Smooth muscle cell (in vitro differentiated cells): ENCODE results near the gene SLC66A2. TPM values are rescaled to one million over a fixed set of nuclear protein-coding genes. Genes with fewer than 3 reads are reported as not detected.

Experiments
- DNase-seq: peaks from one replicate; lab custom pipeline; 2025; ENCODE audit not compliant: unreplicated experiment; lab: John Stamatoyannopoulos, UW
- H2AFZ ChIP-seq: fragments of 200-600 bp; sonication (generic); 2 replicates; pipeline ENCODE4 v1.6.0; 2016; ENCODE audit warnings: antibody characterized with exemption, low read depth, mild to moderate bottlenecking
- H3F3A ChIP-seq: fragments of 200-600 bp; sonication (generic); 2 replicates; pipeline ENCODE4 v1.6.0; 2017; ENCODE audit warnings: antibody characterized with exemption, low read depth
- H3K27ac ChIP-seq: fragments of 200-600 bp; sonication (generic); 2 replicates; pipeline ENCODE4 v1.5.1; 2016; ENCODE audit warnings: low read depth, mild to moderate bottlenecking
- H3K27me3 ChIP-seq: fragments of 200-600 bp; sonication (generic); 2 replicates; pipeline ENCODE4 v1.6.1; 2016; ENCODE audit warnings: low read depth, mild to moderate bottlenecking
- H3K36me3 ChIP-seq: fragments of 200-600 bp; sonication (generic); 2 replicates; pipeline ENCODE4 v1.5.1; 2016; ENCODE audit warnings: low read depth
- H3K4me1 ChIP-seq: fragments of 200-600 bp; sonication (generic); 2 replicates; pipeline ENCODE4 v1.5.1; 2016; ENCODE audit warnings: low read depth
- H3K4me2 ChIP-seq: fragments of 200-600 bp; sonication (generic); 2 replicates; pipeline ENCODE4 v1.6.0; 2016; ENCODE audit warnings: mild to moderate bottlenecking
- H3K4me3 ChIP-seq: fragments of 200-600 bp; sonication (generic); 2 replicates; pipeline ENCODE4 v1.5.1; 2016; ENCODE audit warnings: mild to moderate bottlenecking
- H3K79me2 ChIP-seq: fragments of 200-600 bp; sonication (generic); 2 replicates; pipeline ENCODE4 v1.6.0; 2016; ENCODE audit warnings: low read depth, mild to moderate bottlenecking
- H3K9ac ChIP-seq: fragments of 200-600 bp; sonication (generic); 2 replicates; pipeline ENCODE4 v1.6.0; 2016; ENCODE audit warnings: low read depth
- H3K9me3 ChIP-seq: fragments of 200-600 bp; sonication (generic); replicated peaks from 2 replicates; pipeline ENCODE4 v1.5.1; 2016; ENCODE audit warnings: low read depth
- H4K20me1 ChIP-seq: fragments of 200-600 bp; sonication (generic); 2 replicates; pipeline ENCODE4 v1.6.0; 2016; ENCODE audit warnings: low read depth
- WGBS: methylation state at CpG from one replicate; pipeline ENCODE4 v1.1.7; 2016; ENCODE audit warnings: low lambda C conversion rate; 5-methylcytosine and 5-hydroxymethylcytosine counted together
- polyA plus RNA-seq: library from polyadenylated mRNA; unstranded; fragments of >200 nt; fragmentation: Nextera tagmentation; extraction: Ambion mirVana; gene quantifications from 2 replicates; pipeline ENCODE4 v1.2.1, GENCODE V29; 2016
- total RNA-seq: library from RNA; depleted of rRNA; stranded (reverse); fragments of >200 nt; gene quantifications from 2 replicates; pipeline ENCODE4 v1.2.3, GENCODE V29; 2014
- TF ChIP-seq, protein P1 (sequence below): fragments of 200-600 bp; sonication (generic); IDR thresholded peaks from 2 replicates; pipeline ENCODE4 v1.5.1; 2017; ENCODE audit warnings: borderline replicate concordance, mild to moderate bottlenecking, antibody characterized with exemption; ENCODE audit not compliant: insufficient read depth, poor library complexity, severe bottlenecking

SLC66A2 gene
- total and polyA plus RNA-seq, 2 experiments from 2014 or later, result 23.6 to 37.9 TPM

DNA sequence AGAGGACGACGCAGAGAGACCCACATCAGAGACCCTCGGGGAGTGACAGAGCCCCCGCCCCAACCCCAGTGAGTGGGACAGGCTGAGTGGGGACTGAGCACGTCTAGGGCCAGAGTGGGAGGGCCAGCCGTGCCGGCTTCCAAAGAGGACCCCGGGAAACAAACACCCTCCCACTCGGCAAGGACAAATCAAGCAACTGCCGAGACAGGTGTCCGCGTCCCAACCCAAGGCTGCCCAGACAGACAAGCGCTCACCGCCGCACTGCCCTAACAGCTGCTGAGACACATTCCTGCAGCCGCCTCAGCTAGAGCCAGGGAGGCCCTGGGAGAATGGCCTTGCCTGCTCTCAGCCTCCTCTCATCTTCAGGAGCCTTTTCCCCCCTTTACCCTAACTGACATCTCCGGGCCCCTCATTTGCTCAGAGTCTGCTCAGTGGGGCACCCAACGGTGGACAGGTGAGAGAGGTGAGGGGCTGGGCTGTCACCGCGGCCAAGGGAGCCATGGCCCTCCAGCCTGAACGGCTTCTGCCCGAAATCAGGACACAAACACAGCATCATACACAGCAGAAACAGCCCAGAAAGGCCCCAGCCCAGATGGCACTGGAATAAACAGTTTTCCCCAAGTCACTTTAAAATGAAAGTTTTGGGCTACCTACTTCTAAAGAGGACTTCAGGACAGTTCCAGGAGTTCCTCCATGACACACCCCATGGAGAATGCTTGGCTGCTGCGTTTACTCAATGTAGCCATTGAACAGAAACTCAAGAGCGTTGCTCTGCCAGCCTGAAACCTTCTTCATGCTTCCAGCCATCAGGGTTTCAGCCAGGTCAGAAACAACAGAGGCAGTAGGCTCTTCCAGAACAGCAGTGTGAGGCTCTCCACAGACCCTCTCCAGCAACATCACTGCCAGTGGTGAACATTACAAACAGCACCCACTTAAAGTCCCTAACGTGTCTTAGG lies 23.6 kb downstream of the SLC66A2 start:
- peaks cover 4% of the 10 kb centered on the region for H3K4me1 ChIP-seq
- TF ChIP-seq, protein P1, sequence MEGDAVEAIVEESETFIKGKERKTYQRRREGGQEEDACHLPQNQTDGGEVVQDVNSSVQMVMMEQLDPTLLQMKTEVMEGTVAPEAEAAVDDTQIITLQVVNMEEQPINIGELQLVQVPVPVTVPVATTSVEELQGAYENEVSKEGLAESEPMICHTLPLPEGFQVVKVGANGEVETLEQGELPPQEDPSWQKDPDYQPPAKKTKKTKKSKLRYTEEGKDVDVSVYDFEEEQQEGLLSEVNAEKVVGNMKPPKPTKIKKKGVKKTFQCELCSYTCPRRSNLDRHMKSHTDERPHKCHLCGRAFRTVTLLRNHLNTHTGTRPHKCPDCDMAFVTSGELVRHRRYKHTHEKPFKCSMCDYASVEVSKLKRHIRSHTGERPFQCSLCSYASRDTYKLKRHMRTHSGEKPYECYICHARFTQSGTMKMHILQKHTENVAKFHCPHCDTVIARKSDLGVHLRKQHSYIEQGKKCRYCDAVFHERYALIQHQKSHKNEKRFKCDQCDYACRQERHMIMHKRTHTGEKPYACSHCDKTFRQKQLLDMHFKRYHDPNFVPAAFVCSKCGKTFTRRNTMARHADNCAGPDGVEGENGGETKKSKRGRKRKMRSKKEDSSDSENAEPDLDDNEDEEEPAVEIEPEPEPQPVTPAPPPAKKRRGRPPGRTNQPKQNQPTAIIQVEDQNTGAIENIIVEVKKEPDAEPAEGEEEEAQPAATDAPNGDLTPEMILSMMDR, result no peak
- peaks cover 12% of the 10 kb centered on the region for H3K9me3 ChIP-seq
- no peak overlapping the region for H2AFZ ChIP-seq
- peaks cover 43% of the 10 kb centered on the region for H4K20me1 ChIP-seq
- H3K4me2 ChIP-seq, result no peak overlapping the region
- H3K27me3 ChIP-seq, result no peaks in the 10 kb centered on the region
- H3K79me2 ChIP-seq, result peaks cover 53% of the 10 kb centered on the region
- H3K9ac ChIP-seq, result no peak overlapping the region
- WGBS, result 94% methylated on average over 25 of the region's 25 CpGs
- H3K4me3 ChIP-seq, result no peak overlapping the region
- no peaks in the 10 kb centered on the region for H3F3A ChIP-seq
- no peak for DNase-seq
- peaks cover 22% of the 10 kb centered on the region for H3K36me3 ChIP-seq
- no peak overlapping the region for H3K27ac ChIP-seq

DNA sequence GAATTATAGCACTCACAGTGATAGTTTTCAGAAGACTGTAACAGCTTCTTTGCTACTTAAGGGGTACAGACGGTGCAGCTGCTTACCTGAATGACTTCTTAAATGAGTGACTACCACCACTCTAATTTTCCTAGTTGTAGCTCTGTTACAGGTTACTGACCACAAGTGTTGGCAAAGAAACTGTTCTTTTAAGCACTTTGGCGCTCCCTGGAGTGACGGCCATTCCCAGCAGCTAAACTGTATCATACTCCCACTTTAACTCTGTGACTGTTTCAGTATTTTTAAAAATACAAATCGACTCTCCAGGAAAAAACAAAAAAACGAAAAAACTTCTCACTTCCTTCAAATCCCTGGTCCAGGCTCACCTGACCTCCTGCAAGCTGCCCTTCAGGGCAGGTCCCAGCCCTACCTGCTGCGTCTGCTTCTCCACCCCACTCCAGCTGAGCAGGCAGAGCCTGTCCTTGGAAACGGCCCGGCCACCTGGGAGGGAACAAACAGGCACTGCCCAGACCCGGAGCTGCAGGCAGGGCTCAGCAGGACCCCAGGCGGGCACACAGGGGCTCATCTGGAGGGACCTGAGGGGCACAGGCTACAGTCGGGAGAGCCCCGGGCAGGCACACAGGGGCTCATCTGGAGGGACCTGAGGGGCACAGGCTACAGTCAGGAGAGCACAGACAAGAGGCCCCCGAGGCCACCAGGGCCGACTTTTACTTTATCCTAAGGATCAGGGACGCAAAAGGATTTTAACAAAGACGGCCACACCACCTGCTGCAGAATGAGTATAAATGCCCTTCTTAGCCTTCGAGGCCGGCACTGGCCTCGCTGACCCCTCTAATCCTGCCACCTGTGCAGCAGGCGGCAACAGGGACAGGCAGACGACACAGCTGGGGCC lies 24.5 kb downstream of the SLC66A2 start:
- peaks cover 49% of the 10 kb centered on the region for H4K20me1 ChIP-seq
- no peak overlapping the region for H3K27ac ChIP-seq
- H2AFZ ChIP-seq, result no peak overlapping the region
- peaks cover 14% of the 10 kb centered on the region for H3K36me3 ChIP-seq
- no peak overlapping the region for H3K9ac ChIP-seq
- no peaks in the 10 kb centered on the region for H3F3A ChIP-seq
- H3K27me3 ChIP-seq, result no peaks in the 10 kb centered on the region
- H3K4me3 ChIP-seq, result no peak overlapping the region
- H3K4me1 ChIP-seq, result peaks cover 4% of the 10 kb centered on the region
- H3K4me2 ChIP-seq, result no peak overlapping the region
- TF ChIP-seq, protein P1, result no peak
- DNase-seq, result no peak
- H3K9me3 ChIP-seq, result peaks cover 8% of the 10 kb centered on the region
- WGBS, result 91% methylated on average over 21 of the region's 21 CpGs
- peaks cover 43% of the 10 kb centered on the region for H3K79me2 ChIP-seq

DNA sequence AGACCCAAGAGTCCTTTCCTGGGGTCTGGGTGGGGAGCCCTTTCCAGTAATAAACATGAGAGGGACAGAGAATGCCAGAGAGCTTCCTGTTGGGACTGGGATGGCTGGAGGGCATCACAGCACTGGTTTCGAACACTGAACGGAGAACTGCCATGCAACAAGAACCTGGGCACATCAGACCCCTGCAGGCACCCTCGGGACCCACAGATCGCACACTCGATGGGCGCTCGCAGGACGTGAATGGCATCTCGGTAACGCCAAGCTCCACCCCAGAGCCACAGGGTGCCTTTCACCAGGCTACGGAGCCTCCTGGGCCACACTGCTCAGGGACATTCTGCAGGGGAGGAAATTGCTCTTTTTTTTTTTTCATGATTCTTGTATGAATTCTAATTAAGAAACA lies 25.1 kb downstream of the SLC66A2 start:
- Histone ChIP-seq H3K27ac (no peak overlapping the region), H3K4me3 (no peak overlapping the region), H3K79me2 (peaks cover 37% of the 10 kb centered on the region), H2AFZ (no peak overlapping the region), H3F3A (no peaks in the 10 kb centered on the region), H3K4me2 (no peak overlapping the region), H3K9me3 (peaks cover 7% of the 10 kb centered on the region), H3K9ac (no peak overlapping the region), H4K20me1 (peaks cover 50% of the 10 kb centered on the region), H3K36me3 (peaks cover 10% of the 10 kb centered on the region), H3K27me3 (no peaks in the 10 kb centered on the region), H3K4me1 (peaks cover 4% of the 10 kb centered on the region)
- WGBS, result 97% methylated on average over 11 of the region's 11 CpGs
- TF ChIP-seq, protein P1, result no peak
- no peak for DNase-seq
